OCI-LY7 (cell line): Measurements from ENCODE around the gene KCNN3.

ENCODE experiments used
- CTCF ChIP-seq: fragments of 200-600 bp; sonication (generic); conservative IDR thresholded peaks from 2 replicates; pipeline ENCODE4 v1.5.1; 2014; ENCODE audit warnings: mild to moderate bottlenecking, antibody characterized with exemption, low read length, moderate library complexity, mixed read lengths
- EZH2phosphoT487 ChIP-seq: fragments of 200-600 bp; sonication (generic); IDR thresholded peaks from 2 replicates; pipeline ENCODE4 v1.6.1; 2018; ENCODE audit warnings: low read depth, borderline replicate concordance, mild to moderate bottlenecking, mixed run types, antibody characterized with exemption, low read length, moderate library complexity, mixed read lengths

GRCh38 chr1:154837672-154838171, 32.4 kb downstream of the KCNN3 start:
- TF ChIP-seq CTCF (no peak), EZH2phosphoT487 (no peak)
